HG02943 (cell line): ENCODE results near the gene STK38L.
A peak's percentile ranks its signal among the peaks of the same experiment; 100 is the strongest.
"Not testable (repeated sequence)": the region's sequence is repeated elsewhere in the genome, so short reads cannot be mapped to it uniquely, and the experiment has no call there.

Experiments
- ATAC-seq: cut with Tn5 transposase; IDR thresholded peaks from one replicate; pipeline ENCODE4 v1.9.1; 2021; ENCODE audit warnings: mild to moderate bottlenecking, low read depth, moderate library complexity; ENCODE audit not compliant: unreplicated experiment

Gene STK38L

DNA sequence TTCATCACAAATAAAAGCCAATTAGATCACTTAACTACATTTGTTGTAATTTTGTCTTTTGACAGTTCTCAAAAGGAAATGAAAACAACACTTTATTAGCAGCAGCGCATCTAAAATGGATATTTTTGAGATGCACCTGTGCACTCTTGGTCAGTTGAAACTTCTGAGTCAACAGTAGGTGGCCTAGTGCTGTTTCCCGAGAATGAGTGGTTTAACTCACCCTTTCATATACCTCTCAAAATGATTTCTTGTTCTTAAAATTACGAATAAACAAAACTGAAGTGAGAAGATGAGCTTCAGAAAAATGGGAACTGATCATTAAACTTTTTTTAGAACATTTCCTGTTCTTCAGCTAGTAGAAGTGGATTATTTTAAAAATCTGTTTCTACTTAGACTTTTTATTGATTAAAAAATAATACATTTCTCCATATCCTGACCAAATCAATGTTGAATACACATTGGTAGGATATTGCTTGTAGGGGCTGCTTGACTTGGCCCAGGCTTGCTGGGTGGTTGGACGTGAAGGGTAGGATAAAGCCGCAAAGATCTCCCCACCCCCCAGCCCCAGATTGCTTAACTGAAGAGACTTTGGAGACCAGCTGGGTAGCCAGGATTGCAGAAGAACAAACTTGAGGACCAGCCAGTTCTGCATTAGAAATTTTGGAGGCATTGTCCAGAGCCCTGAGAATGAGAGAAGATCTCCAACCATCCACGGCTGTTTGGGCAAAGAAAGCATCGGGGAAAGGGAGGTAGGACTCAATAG, 22.3 kb upstream of the STK38L start:
- ATAC-seq, result peak; percentile 55

DNA sequence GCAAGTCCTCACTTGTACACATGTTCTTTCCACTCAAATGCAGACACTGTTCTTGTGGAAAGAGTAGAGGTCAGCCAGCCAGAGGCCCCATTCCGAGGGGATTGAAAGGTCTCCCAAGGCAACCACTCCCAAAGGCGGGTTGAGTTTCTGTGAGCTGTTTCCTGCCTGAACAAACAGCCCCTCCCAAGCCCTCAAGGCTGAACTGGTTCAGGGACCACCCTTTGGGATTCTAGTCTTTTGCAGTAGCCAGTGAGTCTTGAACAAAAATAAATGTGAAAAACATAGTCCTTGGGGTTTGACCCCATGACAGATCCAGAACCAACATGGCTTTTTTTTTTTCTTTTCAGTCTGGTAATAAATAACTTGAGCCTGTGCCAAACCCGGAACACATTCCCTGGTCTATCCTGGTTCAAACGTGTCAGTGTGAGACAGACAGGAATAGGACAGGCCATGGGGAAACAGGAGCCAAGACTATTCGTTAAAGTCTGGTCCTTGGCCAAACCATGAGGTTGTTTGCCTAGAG, 17.6 kb upstream of the STK38L start:
- ATAC-seq, result no peak

DNA sequence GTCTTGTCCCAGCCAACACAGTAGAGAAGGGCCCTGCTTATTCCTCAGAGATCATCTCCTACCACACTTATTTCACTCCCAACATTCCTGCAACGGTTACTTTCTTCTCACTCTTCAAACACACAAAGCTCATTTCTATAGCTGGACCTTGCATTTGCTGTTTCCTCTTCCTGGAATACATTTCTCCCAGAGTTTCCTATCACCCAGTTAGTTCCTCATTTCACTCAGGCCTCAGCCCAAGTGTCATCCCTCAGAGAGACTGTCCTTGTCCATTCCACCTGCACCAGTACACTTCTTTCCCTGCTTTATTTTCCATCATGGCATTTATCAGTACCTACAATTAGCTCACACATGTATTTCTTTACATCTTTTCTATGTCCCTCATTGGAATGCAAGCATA, 14.7 kb upstream of the STK38L start:
- ATAC-seq, result no peak

DNA sequence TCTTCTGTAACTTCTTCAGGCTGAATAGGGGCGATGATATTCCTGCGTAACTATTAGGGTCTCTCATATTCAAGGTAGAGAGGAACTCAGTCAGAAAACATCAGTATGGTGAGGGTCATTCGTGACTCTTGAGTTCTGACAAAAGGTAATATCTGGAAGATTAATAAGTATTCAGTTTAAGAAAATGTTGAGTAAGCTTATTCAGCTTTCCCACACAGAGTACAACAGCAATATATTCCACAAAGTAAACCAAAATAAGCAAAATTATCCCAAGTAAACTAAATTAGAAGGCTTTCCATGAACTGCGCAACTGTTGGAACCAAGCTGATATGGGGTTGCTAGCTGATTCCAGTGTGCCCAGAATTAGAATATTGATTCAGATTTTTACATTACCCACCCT, 12.7 kb upstream of the STK38L start:
- not testable (repeated sequence) for ATAC-seq

DNA sequence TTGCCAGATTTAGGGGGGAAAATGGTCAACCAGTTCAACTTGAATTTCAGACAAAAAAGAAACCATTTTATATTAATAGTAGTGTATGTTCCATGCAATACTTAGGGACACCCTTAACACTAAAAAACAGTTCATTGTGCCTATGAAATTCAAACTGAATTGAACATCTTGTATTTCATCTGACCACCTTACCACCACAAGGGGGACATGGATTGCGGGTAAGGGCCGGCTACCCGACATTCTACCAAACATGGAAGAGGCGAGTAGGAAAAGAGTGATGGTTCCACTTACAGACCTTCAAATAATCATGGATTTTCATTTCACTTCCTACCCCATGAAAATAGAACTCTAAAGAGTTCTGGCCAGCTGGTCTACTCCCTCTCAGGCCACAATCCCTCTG, 10.3 kb upstream of the STK38L start:
- no peak for ATAC-seq

DNA sequence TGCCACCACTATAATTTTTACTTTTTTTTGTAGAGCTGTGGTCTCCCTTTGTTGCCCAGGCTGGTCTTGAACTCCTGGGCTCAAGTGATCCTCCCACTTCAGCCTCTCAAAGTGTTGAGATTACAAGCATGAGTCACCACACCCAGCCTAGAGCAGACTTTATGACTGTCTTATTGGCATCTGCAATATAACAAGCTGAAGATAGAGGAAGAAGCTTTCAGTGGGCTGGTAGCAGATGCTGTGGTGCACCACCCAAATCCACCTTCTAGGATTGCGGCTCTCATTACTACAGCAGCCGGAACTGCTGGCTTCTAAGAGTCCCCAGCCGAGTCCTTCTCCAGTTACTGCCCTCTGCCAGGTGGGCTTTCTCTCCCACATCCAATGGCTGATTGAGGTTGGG, 7.6 kb upstream of the STK38L start:
- no peak for ATAC-seq

DNA sequence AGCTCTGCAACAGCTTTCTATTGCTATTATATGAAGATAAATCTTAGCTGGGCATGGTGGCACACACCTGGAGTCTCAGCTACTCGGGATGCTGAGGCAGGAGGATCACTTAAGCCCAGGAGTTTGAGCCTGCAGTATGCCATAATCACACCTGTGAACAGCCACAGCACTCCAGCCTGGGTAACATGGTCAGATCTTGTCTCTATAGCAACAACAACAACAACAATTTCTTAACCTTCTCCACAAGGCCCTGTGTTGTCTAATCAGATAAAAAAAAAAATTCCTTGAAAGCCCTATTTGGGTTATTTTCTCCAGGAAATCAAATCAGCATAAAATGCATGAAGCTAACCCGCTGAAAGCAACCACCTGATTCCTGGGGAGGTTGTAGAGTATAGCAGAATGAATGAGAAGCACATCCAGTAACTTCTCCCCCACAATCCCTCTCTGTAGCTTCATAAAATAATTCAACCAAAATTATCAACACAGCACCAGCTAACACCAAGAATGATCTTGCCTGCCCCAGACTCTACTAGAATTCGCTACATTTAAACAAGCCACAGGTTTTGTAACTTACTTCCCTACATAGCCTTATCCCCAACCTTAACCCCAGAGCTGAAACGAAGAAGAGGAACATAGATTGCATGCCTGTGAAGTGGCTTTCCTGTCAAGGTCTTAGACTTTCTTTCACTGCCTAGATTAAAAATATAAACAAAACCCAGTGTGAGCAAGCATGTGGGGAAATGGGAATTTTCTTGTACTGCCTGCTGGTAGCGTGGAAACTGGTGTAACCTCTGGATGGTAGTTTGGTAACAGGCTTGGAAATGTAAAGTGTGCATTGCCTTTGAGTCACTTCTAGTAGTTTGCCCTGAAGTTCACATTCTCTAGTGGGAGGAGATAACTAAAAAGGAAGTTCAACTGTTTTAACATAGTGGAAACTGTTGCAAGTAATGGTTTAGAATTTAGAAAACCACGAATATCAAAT, 6.0 kb upstream of the STK38L start:
- no peak for ATAC-seq

DNA sequence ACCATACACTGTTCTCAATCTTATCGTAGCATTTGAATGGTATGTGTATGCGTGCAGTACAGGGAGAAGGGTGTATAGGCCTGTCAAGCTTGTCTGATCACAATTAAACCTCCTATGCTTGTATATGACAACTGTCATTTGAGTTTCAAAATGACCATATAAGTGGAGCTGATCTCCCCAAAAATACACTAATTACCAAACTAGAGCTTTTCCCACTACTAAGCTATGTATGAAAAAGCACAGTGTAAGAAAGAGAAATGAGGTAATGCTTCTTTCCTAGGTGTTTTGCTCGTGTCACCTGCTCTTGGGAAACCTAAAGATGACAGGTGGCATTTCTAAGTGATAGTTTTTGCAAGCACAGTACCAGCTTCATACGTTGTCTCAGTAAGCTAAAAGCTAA, 1.1 kb upstream of the STK38L start:
- ATAC-seq, result no peak

DNA sequence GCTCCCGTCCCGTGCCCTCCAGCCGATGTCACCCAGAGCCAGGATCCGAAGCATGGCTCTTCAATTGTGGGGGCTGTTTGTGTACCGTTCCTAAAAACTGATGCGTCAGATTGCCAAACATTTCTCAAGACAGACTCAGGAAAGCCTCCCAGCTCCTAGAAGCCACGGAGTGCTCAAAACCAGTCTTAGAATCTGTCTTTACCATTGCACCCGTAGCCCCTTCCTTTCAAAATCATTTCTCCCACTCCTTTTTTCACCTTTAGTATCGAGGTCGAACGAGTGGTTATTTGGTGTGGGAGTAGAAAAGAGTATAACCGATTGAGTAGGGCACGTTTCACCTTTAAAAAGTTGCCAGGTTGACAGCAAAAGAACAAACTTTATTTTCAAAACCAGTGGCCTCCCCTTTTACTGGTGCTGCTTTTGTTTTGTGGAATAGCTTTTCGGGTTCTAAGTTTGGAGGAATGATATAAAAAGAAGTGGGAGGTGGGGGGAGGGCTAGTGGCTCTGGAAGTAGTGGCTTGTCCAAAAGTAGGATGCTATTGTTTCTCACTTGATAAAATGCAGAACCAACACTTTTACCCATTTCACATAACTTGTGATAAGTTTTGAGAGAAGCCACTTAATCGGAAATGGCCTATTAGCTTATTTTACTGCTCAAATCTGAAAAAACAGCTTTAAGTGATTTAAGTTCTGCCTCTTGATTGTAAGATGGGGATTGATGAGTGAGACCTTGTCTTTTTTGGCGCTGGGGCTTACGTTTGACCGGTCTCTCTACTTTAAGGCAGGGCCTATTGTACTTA, 803 bp downstream of the STK38L start:
- no peak for ATAC-seq

DNA sequence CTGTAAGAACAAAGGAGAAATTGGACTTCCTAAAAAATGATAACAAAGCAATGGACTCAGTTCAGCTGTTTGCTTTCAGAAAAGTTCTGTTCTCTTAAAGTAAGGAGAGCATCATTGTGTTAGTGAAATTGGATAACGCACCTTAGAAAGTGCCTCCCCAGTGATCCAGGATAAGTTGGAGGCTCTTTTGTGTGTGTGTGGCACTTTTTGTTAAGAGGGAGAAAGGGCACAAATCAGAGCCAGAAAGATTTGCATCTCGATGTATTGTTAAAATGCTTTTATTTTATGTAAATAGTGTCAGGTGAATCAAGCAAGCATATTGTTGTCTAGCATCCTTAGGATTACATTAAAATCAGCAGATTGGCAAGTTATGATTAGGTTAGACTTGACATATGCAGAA, 2.1 kb downstream of the STK38L start:
- no peak for ATAC-seq

DNA sequence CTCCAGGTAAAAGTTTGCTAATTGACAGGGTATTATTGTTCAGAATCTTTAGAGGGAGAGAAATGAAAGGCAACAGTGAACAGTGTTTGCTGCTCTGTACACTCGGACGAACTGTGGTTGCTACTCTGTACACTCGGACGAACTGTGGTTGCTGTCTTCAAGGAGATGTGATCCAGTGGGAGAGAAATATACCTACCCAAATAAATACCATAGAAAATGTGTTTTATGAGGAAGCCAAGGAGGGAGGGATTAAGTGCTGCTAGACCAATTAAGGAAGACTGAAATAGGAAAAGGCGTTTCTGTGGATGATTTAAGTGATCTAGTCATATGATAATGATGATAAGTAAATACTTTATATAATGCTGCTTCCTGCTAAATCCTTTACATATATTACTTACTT, 2.7 kb downstream of the STK38L start:
- ATAC-seq, result no peak

DNA sequence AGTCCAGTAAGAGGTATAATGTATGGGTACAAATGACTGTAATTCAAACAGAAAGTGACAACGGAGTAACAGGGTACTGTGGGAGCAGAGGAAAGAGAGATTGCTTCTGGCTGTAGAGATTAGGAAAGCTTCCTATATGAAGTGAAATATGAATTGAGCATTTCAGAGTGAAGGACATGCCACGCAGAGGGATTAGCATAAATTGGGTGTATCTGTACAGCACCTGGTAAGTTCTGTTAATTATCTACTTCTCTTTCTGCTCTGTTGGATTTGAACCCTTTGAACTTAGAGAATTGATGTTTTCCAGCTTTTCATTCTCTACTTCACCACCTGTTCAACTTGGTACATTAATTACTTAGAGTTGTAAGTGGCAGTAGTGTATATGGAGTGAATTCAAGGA, 8.8 kb downstream of the STK38L start:
- ATAC-seq, result no peak

DNA sequence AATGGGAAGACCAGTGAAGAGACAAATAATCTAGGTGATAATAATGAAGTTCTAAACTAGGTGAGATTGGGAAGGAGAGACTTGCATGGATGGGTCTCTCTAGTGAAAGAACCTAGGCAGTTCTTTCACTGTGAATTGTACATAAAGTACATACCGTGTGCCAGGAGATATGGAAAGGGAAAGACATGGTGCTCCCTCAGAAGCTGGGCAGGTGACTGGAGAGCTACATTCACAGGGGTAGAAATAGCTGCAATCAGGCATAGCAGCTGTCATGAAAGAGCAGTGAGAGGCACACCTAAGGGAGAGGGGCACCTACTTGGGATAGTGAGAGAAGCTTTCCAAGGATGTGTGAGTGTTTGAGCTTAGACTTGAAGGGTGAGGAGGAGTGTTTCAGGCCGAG, 9.3 kb downstream of the STK38L start:
- ATAC-seq, result no peak

DNA sequence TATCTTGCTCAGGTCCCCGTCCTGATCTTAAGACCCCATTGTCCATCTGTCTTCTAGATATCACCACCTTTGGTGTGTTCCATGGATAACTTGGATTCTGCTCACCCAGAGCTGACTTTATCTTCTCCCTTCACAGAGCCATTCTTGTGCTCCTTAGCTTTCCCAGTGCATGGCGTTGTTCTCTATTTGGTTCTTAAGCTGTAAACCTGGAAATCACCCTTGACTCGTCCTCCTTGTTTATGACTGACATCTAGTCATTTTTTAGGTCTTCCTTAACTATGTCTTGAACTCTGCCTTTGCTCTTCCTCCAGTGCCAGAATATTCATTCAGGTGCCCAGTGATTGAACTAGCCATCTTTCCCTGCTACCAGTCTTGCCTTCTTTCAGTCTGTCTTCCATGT, 11.7 kb downstream of the STK38L start:
- ATAC-seq, result no peak

DNA sequence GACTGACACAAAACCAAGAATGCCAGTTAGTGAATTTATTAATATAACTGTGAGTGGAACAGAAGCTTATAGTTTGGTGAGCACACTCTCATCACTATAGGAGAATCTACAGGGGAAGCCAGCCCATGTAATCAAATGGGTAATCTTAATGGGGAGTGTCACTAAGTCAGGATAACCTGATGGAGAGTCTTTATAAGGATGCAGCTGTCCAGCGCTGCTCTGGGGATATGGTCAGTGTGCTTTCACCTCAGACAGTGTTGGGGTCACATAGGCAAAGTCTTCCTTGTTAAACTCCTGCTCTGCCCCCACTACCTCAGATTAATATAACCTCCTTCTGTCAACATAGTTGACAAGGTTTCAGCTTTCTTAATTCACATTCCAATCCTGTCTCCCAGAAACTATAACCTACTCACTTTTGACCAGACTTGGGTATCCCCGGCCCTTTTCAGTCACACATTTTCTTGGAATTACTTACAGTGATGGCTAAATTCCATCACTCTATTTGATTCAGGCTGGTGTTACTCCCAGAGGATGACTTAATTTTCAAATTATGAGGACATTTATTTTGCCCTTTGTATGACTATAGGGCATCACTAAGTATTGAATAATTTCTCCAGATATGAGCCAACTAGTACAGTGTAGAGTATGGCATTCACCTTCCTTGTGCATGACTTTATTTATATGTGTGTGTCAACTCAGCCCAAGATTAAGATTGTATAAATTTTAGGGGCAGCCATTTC, 13.2 kb downstream of the STK38L start:
- no peak for ATAC-seq

DNA sequence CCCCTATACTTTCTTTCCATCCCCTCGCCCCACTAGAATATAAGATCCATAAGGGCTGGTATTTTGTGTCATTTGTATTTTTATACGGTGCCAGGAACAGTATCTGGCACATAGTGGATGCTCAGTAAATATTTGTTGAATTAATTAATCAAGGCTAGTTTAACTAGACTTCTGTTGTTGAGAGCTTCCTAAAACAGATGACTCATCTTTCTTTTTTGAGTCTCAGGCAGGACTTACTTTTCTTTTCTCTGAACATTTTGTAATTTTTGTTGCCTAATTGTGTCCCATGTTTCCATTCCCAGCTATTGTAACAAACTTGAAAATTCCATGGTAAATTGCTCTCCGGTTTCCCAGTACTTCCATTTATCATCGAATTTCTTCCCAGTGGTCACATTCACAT, 16.7 kb downstream of the STK38L start:
- ATAC-seq, result no peak

DNA sequence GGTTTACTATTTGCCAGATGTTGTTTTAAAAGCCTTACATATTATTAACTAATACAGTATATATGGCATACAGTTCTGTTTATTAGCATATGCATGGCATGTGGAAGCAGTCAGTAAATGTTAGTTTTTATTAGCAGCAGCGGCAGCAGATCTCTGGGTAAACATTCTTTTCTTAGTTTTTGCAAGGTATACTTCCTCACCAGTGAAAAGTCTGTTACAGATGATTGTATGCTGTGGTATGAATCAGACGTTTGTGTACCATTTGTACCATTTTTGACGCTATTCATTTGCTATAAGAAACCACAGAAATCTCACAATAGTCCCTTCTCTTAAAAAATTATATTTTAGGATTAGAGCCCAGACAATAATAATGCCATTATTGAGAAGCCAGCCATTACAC, 17.8 kb downstream of the STK38L start:
- no peak for ATAC-seq

DNA sequence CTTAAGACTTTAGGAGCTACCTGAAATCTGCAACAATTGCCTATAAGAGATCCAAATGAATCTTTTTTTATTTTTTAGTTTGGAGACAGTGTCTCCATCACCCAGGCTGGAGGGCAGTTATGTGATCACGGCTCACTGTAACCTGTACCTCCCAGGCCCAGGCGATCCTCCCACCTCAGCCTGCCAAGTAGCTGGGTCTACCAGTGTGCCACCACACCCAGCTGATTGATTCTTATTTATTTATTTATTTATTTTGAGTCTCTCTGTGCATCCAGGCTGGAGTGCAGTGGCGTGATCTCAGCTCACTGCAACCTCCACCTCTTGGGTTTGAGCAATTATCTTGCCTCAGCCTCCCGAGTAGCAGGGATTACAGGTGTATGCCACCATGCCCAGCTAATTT, 26.1 kb downstream of the STK38L start:
- ATAC-seq, result no peak

DNA sequence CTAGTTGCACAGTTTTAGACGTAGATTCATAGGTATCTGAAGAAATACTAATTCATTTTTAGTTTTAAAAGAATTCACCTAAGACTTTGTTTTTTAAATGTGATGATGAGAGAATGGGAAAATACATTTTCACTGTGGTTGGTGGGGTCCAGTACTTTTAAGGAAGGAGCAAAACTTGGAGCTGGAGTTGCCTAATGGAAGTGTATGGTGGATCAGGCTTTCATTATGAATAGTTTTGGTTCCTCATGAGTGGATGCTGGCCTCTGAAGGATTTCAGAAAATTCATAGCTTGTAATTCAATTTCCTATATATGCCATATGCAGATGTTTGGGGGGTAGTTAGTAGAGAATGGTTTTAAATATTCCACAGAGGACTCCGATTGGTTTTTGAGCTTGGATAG, 27.1 kb downstream of the STK38L start:
- no peak for ATAC-seq
